B cell (primary cell): Measurements from ENCODE around the gene THRB. TPM values are rescaled to one million over a fixed set of nuclear protein-coding genes. Genes with fewer than 3 reads are reported as not detected.

Source experiments
- ATAC-seq: fragments of 200-7000 bp; cut with Tn5 transposase; one replicate; pipeline ENCODE4 v1.10.0; 2021; ENCODE audit warnings: low read depth, mild to moderate bottlenecking, moderate number of reproducible peaks, moderate library complexity
- CTCF ChIA-PET: fragments of 350-600 bp; sonication (Branson Sonifier 250); formaldehyde crosslinking; loops from one replicate; lab custom pipeline; 2021; ENCODE audit warnings: antibody characterized with exemption, inconsistent platforms; lab: Charles Lee
- POLR2A ChIA-PET: fragments of 350-600 bp; sonication (Branson Sonifier 250); formaldehyde crosslinking; loops from one replicate; lab custom pipeline; 2021; ENCODE audit warnings: antibody characterized with exemption; lab: Charles Lee
- DNase-seq: peaks from one replicate; pipeline ENCODE4 v3.0.0; 2013
- H2AFZ ChIP-seq: 2 replicates; pipeline ENCODE4 v1.6.1; 2012; ENCODE audit warnings: mild to moderate bottlenecking, low read depth, low read length; ENCODE audit not compliant: insufficient read depth, poor library complexity, severe bottlenecking
- H3K27ac ChIP-seq, 2 donors: 1 replicate in 1 of 2; 2 replicates in 1 of 2; pipeline ENCODE4 v1.5.1; 2012 to 2013; ENCODE audit warnings: low read length in 2 of 2, mild to moderate bottlenecking in 2 of 2, moderate library complexity in 1 of 2
- H3K27me3 ChIP-seq, 4 experiments: fragments of 200-600 bp in 1 of 4; sonication (generic) in 1 of 4; replicated peaks in 1 of 4; 1 replicate in 2 of 4; 2 replicates in 2 of 4; pipeline versions ENCODE4 v1.6.1 to v1.7.0; 2013 to 2016; ENCODE audit warnings: low read length in 3 of 4, mild to moderate bottlenecking in 2 of 4, mixed read lengths in 1 of 4, moderate library complexity in 1 of 4; ENCODE audit not compliant: insufficient read depth in 4 of 4, control insufficient read depth in 3 of 4; ENCODE audit errors: control extremely low read depth in 1 of 4
- H3K36me3 ChIP-seq, 2 experiments: replicated peaks in 1 of 2; 1 replicate in 1 of 2; 2 replicates in 1 of 2; pipeline versions ENCODE4 v1.6.1 to v1.7.1; 2013; ENCODE audit warnings: low read length in 1 of 2; ENCODE audit not compliant: insufficient read depth in 2 of 2, control insufficient read depth in 1 of 2; ENCODE audit errors: control extremely low read depth in 1 of 2, extremely low read depth in 1 of 2
- H3K4me1 ChIP-seq, 2 donors: fragments of 200-600 bp in 1 of 2; sonication (generic) in 1 of 2; 1 replicate in 1 of 2; 2 replicates in 1 of 2; pipeline versions ENCODE4 v1.5.1 to v1.6.1; 2013 to 2017; ENCODE audit warnings: low read length in 2 of 2; ENCODE audit not compliant: control insufficient read depth in 2 of 2, insufficient read depth in 2 of 2
- H3K4me2 ChIP-seq: replicated peaks from 2 replicates; pipeline ENCODE3; 2012; ENCODE audit warnings: mild to moderate bottlenecking, low read depth, low read length; ENCODE audit not compliant: poor library complexity, severe bottlenecking
- H3K4me3 ChIP-seq, 5 experiments: fragments of 200-600 bp in 1 of 5; sonication (generic) in 1 of 5; 1 replicate in 3 of 5; 2 replicates in 2 of 5; pipeline versions ENCODE4 v1.5.1 to v1.7.0; 2011 to 2016; ENCODE audit warnings: low read length in 4 of 5, mild to moderate bottlenecking in 4 of 5, low read depth in 2 of 5, control low read depth in 1 of 5, moderate library complexity in 1 of 5; ENCODE audit not compliant: insufficient read depth in 1 of 5; ENCODE audit errors: control extremely low read depth in 1 of 5, extremely low read depth in 1 of 5
- H3K79me2 ChIP-seq: fragments of 200-600 bp; sonication (generic); one replicate; pipeline ENCODE4 v1.6.0; 2016; ENCODE audit warnings: low read length; ENCODE audit not compliant: control insufficient read depth, insufficient read depth
- H3K9ac ChIP-seq: fragments of 200-600 bp; sonication (generic); 2 replicates; pipeline ENCODE4 v1.6.1; 2017; ENCODE audit warnings: mild to moderate bottlenecking, low read length, moderate library complexity
- H3K9me3 ChIP-seq, 3 donors: one replicate each; pipeline versions ENCODE4 v1.6.1 to v1.7.1; 2013; ENCODE audit warnings: low read length in 2 of 3; ENCODE audit not compliant: control insufficient read depth in 2 of 3, insufficient read depth in 1 of 3; ENCODE audit errors: control extremely low read depth in 1 of 3
- H4K20me1 ChIP-seq: 2 replicates; pipeline ENCODE4 v1.6.0; 2012; ENCODE audit warnings: mild to moderate bottlenecking, low read length; ENCODE audit not compliant: insufficient read depth, control insufficient read depth, poor library complexity, severe bottlenecking
- H3K27ac Mint-ChIP-seq: one replicate; pipeline ENCODE4 v1.8.0; 2021; ENCODE audit warnings: mixed read lengths
- H3K27me3 Mint-ChIP-seq: one replicate; pipeline ENCODE4 v1.8.0; 2021; ENCODE audit warnings: mixed read lengths
- H3K4me1 Mint-ChIP-seq: one replicate; pipeline ENCODE4 v1.8.0; 2021; ENCODE audit warnings: mixed read lengths
- H3K4me3 Mint-ChIP-seq: one replicate; pipeline ENCODE4 v1.8.0; 2021; ENCODE audit warnings: mixed read lengths
- H3K9me3 Mint-ChIP-seq: one replicate; pipeline ENCODE4 v1.8.0; 2022; ENCODE audit warnings: mixed read lengths; ENCODE audit not compliant: insufficient read depth
- EZH2 ChIP-seq: IDR thresholded peaks from 2 replicates; pipeline ENCODE4 v1.6.1; 2012; ENCODE audit warnings: borderline replicate concordance, low read depth, mild to moderate bottlenecking, moderate library complexity, low read length; ENCODE audit not compliant: insufficient read depth, poor library complexity, severe bottlenecking
- whole genome bisulfite sequencing: methylation state at CpG from one replicate; pipeline ENCODE4 v1.1.5; 2013; ENCODE audit warnings: missing lambda C conversion rate; ENCODE audit not compliant: insufficient coverage; 5-methylcytosine and 5-hydroxymethylcytosine counted together
- intact Hi-C: fragments of 100-400 bp; cut with micrococcal nuclease; formaldehyde crosslinking; loops from one replicate; pipeline ENCODE4 v1.10.0; 2022
- polyA plus RNA-seq: library from polyadenylated mRNA; depleted of rRNA; stranded (reverse); fragments of >200 nt; gene quantifications from 2 replicates; pipeline ENCODE4 v1.2.3, GENCODE V29; 2012
- total RNA-seq, 2 donors: library from RNA; stranded (reverse); fragments of 120-200 nt in 1 of 2; gene quantifications; 1 replicate in 1 of 2; 2 replicates in 1 of 2; pipeline versions ENCODE4 v1.2.3 to v1.2.4, GENCODE V29; 2013 to 2022
- TF ChIP-seq, protein P1 (sequence below): fragments of 200-600 bp; IDR thresholded peaks from one replicate; pipeline ENCODE4 v1.8.0; 2022; ENCODE audit warnings: antibody characterized with exemption, mild to moderate bottlenecking

THRB gene
- total and polyA plus RNA-seq, 2 donors (not counting 1 experiment from before 2014, with no cell fraction given): 0.86 to 1.8 TPM

GRCh38 chr3:24374801-24375200, 119.8 kb downstream of the THRB start:
- intact Hi-C loops: no loop called here
- H3K9me3 Mint-ChIP-seq: no peaks in the 10 kb centered on the region
- Histone ChIP-seq H2AFZ (no peak overlapping the region), H3K27me3 (no peaks in the 10 kb centered on the region), H3K27ac (no peak overlapping the region), H3K4me2 (no peak overlapping the region), H3K4me3 (no peak overlapping the region), H3K9ac (no peak overlapping the region), H3K4me1 (no peaks in the 10 kb centered on the region), H3K79me2 (no peaks in the 10 kb centered on the region), H3K36me3 (no peaks in the 10 kb centered on the region), H3K9me3 (no peaks in the 10 kb centered on the region), H4K20me1 (no peaks in the 10 kb centered on the region)
- POLR2A ChIA-PET: no interaction called here
- no peak for ATAC-seq
- DNase-seq: no peak
- CTCF ChIA-PET: no interaction called here
- WGBS: no CpG with 5 or more reads among the region's 1 CpG
- no peak for TF ChIP-seq EZH2
- TF ChIP-seq, protein P1, sequence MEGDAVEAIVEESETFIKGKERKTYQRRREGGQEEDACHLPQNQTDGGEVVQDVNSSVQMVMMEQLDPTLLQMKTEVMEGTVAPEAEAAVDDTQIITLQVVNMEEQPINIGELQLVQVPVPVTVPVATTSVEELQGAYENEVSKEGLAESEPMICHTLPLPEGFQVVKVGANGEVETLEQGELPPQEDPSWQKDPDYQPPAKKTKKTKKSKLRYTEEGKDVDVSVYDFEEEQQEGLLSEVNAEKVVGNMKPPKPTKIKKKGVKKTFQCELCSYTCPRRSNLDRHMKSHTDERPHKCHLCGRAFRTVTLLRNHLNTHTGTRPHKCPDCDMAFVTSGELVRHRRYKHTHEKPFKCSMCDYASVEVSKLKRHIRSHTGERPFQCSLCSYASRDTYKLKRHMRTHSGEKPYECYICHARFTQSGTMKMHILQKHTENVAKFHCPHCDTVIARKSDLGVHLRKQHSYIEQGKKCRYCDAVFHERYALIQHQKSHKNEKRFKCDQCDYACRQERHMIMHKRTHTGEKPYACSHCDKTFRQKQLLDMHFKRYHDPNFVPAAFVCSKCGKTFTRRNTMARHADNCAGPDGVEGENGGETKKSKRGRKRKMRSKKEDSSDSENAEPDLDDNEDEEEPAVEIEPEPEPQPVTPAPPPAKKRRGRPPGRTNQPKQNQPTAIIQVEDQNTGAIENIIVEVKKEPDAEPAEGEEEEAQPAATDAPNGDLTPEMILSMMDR: no peak
- H3K4me1 Mint-ChIP-seq: no peaks in the 10 kb centered on the region
- H3K27ac Mint-ChIP-seq: no peak overlapping the region
- peaks cover 3% of the 10 kb centered on the region for H3K27me3 Mint-ChIP-seq
- no peak overlapping the region for H3K4me3 Mint-ChIP-seq

GRCh38 chr3:24373198-24373959, 121.3 kb downstream of the THRB start:
- ATAC-seq (no peak), DNase-seq (no peak)
- TF ChIP-seq, protein P1: no peak
- no peak for TF ChIP-seq EZH2
- ChIA-PET POLR2A (no interaction called here), CTCF (no interaction called here)
- Histone ChIP-seq H3K27ac (no peak overlapping the region), H3K9ac (no peak overlapping the region), H2AFZ (no peak overlapping the region), H3K79me2 (no peaks in the 10 kb centered on the region), H3K4me2 (no peak overlapping the region), H3K27me3 (no peaks in the 10 kb centered on the region), H3K36me3 (no peaks in the 10 kb centered on the region), H4K20me1 (no peaks in the 10 kb centered on the region), H3K4me1 (no peaks in the 10 kb centered on the region), H3K9me3 (no peaks in the 10 kb centered on the region), H3K4me3 (no peak overlapping the region)
- no peaks in the 10 kb centered on the region for H3K9me3 Mint-ChIP-seq
- 87% methylated on average over 5 of the region's 9 CpGs for WGBS
- H3K4me3 Mint-ChIP-seq: no peak overlapping the region
- H3K4me1 Mint-ChIP-seq: no peaks in the 10 kb centered on the region
- intact Hi-C loops: no loop called here
- H3K27me3 Mint-ChIP-seq: peaks cover 2% of the 10 kb centered on the region
- no peak overlapping the region for H3K27ac Mint-ChIP-seq
